Activated CD4-positive, alpha-beta T cell treated with anti-CD3 and anti-CD28 coated beads, Interleukin-2, amount 10 ng/mL, durations not matched to agents 7 days and 5 days (primary cell): ENCODE data around the gene PLEKHJ1. TPM values are rescaled to one million over a fixed set of nuclear protein-coding genes. Genes with fewer than 3 reads are reported as not detected.
A peak's percentile ranks its signal among the peaks of the same experiment; 100 is the strongest.

Experiments used
- CTCF ChIA-PET: fragments of 350-600 bp; sonication (Branson Sonifier 250); formaldehyde crosslinking; loops from one replicate; lab custom pipeline; 2021; ENCODE audit warnings: antibody characterized with exemption; lab: Charles Lee
- POLR2A ChIA-PET: fragments of 350-600 bp; sonication (Branson Sonifier 250); formaldehyde crosslinking; loops from one replicate; lab custom pipeline; 2021; ENCODE audit warnings: antibody characterized with exemption; lab: Charles Lee
- DNase-seq: peaks from one replicate; pipeline ENCODE4 v3.0.0-alpha.2; 2020
- H3K27ac Mint-ChIP-seq: one replicate; pipeline ENCODE4 v1.8.0; 2021; ENCODE audit warnings: mild to moderate bottlenecking, moderate library complexity, mixed read lengths
- H3K27me3 Mint-ChIP-seq: one replicate; pipeline ENCODE4 v1.8.0; 2021; ENCODE audit warnings: mixed read lengths
- H3K36me3 Mint-ChIP-seq: one replicate; pipeline ENCODE4 v1.8.0; 2021; ENCODE audit warnings: low read depth, mixed read lengths
- H3K4me1 Mint-ChIP-seq: one replicate; pipeline ENCODE4 v1.8.0; 2021; ENCODE audit warnings: mixed read lengths
- H3K4me3 Mint-ChIP-seq: one replicate; pipeline ENCODE4 v1.8.0; 2021; ENCODE audit warnings: mild to moderate bottlenecking, moderate library complexity, mixed read lengths
- H3K9me3 Mint-ChIP-seq: one replicate; pipeline ENCODE4 v1.8.0; 2021; ENCODE audit warnings: mixed read lengths
- total RNA-seq, 2 experiments: library from RNA; stranded (reverse); gene quantifications; one replicate each; pipeline ENCODE4 v1.2.3, GENCODE V29; 2021

Gene PLEKHJ1
- total RNA-seq, 2 experiments from 2014 or later, result 56.2 to 71.9 TPM

GRCh38 chr19:2235381-2236063 is 607 bp downstream of the PLEKHJ1 start:
- DNase-seq, result peak; percentile 24
- H3K27ac Mint-ChIP-seq, result peak overlapping the region; percentile 99
- H3K27me3 Mint-ChIP-seq, result no peaks in the 10 kb centered on the region
- H3K4me1 Mint-ChIP-seq, result peaks cover 46% of the 10 kb centered on the region
- CTCF ChIA-PET, result interaction anchor here (0.6 to 1.3 kb wide), 20 partner anchors 9 to 401 kb away, joined by 3 to 5 read pairs (median 3); partner anchors contain the start of gene AMH
- H3K4me3 Mint-ChIP-seq, result peak overlapping the region; percentile 97
- peaks cover 51% of the 10 kb centered on the region for H3K36me3 Mint-ChIP-seq
- H3K9me3 Mint-ChIP-seq, result no peaks in the 10 kb centered on the region
- POLR2A ChIA-PET, result interaction anchor here (0.6 kb wide), 2 partner anchors 225 to 273 kb away, joined by 3 to 4 read pairs; no protein-coding TSS in a partner anchor

- DNase-seq, result no peak
- H3K36me3 Mint-ChIP-seq, result peaks cover 48% of the 10 kb centered on the region
- H3K9me3 Mint-ChIP-seq, result no peaks in the 10 kb centered on the region
- H3K4me1 Mint-ChIP-seq, result peaks cover 42% of the 10 kb centered on the region
- peak overlapping the region; percentile 97 for H3K4me3 Mint-ChIP-seq
- CTCF ChIA-PET, result interaction anchor here (0.6 to 1.1 kb wide), 3 partner anchors 39 to 338 kb away, joined by 3 to 4 read pairs (median 3); no protein-coding TSS in a partner anchor
- peak overlapping the region; percentile 88 for H3K27ac Mint-ChIP-seq
- POLR2A ChIA-PET, result no interaction called here
- H3K27me3 Mint-ChIP-seq, result no peaks in the 10 kb centered on the region
These were observed 1.1 kb downstream of the PLEKHJ1 start for GRCh38 chr19:2234996-2235380.

DNA sequence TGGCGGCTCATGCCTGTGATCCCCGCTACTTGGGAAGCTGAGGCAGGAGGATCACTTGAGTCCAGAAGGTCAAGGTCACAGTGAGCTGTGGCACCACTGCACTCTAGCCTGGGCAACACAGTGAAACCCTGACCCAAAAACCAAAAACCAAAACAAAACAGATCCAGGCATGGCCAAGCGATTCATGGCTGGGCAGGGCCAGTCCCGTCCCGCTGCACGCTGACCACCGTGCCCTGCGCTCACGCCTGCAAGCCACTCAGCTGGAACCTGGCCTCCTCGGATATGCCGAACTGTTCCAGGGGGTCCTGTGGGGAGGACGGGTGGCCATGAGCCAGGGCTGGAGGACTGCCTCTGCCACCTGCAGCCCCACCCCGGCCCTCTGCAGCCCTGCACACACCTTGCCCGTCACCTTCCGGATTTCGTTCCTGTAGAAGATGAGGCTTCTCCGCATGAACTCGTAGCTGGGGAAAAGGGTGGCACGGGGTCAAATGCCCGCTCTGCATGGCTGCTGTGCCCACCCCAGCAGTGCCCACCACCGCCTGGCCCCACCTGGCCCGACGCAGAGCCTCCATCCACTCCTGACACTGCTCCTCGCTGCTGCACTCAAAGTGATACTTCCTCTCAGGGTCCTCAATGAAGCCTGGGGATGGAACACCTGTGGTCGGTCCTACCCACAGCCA is 2.4 kb downstream of the PLEKHJ1 start:
- POLR2A ChIA-PET, result no interaction called here
- H3K27me3 Mint-ChIP-seq, result no peaks in the 10 kb centered on the region
- H3K4me3 Mint-ChIP-seq, result peak overlapping the region; percentile 97
- peaks cover 49% of the 10 kb centered on the region for H3K36me3 Mint-ChIP-seq
- CTCF ChIA-PET, result no interaction called here
- DNase-seq, result no peak
- peaks cover 33% of the 10 kb centered on the region for H3K4me1 Mint-ChIP-seq
- no peaks in the 10 kb centered on the region for H3K9me3 Mint-ChIP-seq
- H3K27ac Mint-ChIP-seq, result peak overlapping the region; percentile 88

DNA sequence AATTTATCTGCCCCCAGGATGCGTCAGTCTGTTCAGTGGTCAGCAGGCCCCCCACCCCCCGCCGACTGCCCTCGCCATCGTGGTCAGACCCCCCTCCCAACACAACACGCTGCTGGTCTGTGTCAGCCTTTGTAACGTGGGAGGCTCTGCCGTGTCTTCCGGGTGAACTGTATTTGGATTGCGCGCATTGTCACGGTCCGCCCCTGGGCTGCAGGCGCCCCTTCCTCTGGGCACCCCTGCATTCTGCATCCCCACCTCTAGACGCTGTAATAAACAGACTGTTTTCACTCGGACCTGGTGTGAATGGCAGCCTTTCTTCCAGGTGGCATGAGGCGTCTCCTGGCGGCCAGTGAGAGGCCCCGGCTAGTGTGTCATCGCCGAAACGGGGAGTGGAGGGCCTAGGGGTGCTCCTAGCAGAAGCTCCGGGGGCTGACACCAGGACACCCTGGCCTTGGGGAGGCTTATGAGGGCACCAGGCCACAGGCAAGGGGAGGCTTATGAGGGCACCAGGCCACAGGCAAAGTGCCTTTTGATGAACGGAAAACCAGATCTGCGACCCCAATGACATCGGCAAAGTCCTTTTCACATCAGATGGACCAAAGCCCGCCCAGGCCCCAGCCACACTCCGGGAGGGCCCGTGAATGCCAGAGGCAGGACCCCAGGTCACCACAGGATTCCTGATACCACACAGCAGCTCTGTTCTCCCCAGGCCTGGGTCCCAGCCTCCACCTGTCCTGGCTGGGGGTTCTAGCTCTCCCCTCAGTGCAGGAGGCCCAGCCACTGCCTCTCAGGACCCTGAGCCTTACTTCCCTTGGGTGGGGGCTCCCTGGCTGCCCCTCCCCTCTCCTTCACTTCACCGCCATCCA is 3.6 kb downstream of the PLEKHJ1 start:
- CTCF ChIA-PET, result interaction anchor here (0.8 kb wide), 1 partner anchor 28 kb away, joined by 3 read pairs; no protein-coding TSS in a partner anchor
- H3K4me3 Mint-ChIP-seq, result no peak overlapping the region
- DNase-seq, result no peak
- H3K36me3 Mint-ChIP-seq, result peaks cover 38% of the 10 kb centered on the region
- H3K27me3 Mint-ChIP-seq, result no peaks in the 10 kb centered on the region
- H3K9me3 Mint-ChIP-seq, result no peaks in the 10 kb centered on the region
- H3K27ac Mint-ChIP-seq, result peak overlapping the region; percentile 74
- POLR2A ChIA-PET, result no interaction called here
- H3K4me1 Mint-ChIP-seq, result peaks cover 20% of the 10 kb centered on the region

GRCh38 chr19:2231621-2232221 is 4.4 kb downstream of the PLEKHJ1 start:
- no peaks in the 10 kb centered on the region for H3K27me3 Mint-ChIP-seq
- CTCF ChIA-PET, result no interaction called here
- H3K4me1 Mint-ChIP-seq, result peaks cover 18% of the 10 kb centered on the region
- DNase-seq, result no peak
- POLR2A ChIA-PET, result no interaction called here
- no peak overlapping the region for H3K27ac Mint-ChIP-seq
- H3K9me3 Mint-ChIP-seq, result no peaks in the 10 kb centered on the region
- peaks cover 34% of the 10 kb centered on the region for H3K36me3 Mint-ChIP-seq
- no peak overlapping the region for H3K4me3 Mint-ChIP-seq

DNA sequence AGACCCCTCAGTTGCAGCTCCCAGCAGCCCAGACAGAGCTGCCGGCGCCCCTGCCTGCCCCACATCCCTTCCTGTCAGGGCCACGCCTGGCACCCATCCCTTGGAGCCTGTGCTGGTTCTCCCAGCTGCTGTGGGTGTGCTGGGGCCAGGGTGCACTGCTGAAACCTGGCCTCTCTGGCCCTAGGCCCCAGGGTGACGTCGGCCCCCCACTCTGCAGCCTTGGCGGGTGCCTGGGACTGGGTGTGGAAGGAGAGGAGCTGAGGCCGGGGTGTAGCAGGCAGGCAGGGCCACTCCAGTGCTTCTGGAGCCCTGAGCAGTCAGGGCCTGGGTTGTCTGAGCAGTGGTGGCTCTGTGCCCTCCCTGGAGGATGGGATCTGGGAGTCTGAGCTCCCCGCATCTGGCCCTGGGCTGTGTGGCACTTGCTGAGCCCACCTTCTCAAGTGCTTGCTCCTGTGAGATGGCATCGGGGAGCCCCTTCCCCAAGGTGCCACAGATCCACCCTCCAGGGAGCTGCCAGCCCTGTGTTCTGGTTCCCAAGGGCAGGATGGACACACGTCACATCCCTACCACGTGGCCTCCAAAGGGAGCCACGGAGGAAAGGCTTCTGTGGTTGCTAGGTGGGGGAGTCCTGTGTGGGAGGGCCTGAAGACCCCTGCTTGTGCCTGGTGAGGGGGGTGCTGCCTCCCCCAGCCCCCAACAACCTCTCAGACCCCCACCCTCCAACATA is 5.2 kb downstream of the PLEKHJ1 start:
- Mint-ChIP-seq H3K9me3 (no peaks in the 10 kb centered on the region), H3K36me3 (peaks cover 31% of the 10 kb centered on the region), H3K4me3 (no peak overlapping the region), H3K27ac (no peak overlapping the region), H3K4me1 (peaks cover 15% of the 10 kb centered on the region), H3K27me3 (no peaks in the 10 kb centered on the region)
- ChIA-PET CTCF (interaction anchor here (0.7 to 1.1 kb wide), 2 partner anchors 40 to 43 kb away, joined by 3 read pairs; no protein-coding TSS in a partner anchor), POLR2A (no interaction called here)
- DNase-seq, result no peak

DNA sequence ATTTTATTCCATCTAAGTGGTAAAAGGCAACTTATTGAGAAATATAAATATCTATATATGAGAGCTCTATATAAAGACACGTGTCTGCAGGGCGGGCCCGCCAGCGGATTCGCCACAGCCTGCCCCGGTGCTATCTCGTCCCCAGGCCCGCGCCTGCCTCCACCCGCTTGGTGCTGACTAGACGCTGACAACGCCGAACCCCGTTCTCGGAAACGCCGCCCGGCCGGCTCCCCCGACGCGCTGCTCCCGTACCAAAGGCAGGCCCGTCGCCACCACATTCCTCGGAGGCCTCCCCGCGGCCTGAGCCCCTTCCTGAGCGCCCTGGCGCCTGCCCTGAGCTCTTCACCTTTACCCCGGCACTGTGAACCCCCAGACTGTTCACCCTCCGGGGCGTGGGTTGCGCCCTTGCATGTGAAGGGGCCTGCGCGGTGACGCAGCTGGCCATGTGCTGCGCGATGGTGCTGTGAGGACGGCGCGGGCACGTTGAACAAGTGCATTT is 6.0 kb downstream of the PLEKHJ1 start:
- ChIA-PET CTCF (interaction anchor here (0.7 to 1.1 kb wide), 2 partner anchors 41 to 43 kb away, joined by 3 read pairs; no protein-coding TSS in a partner anchor), POLR2A (interaction anchor here (0.6 kb wide), 2 partner anchors 72 to 304 kb away, joined by 3 to 14 read pairs; no protein-coding TSS in a partner anchor)
- no peak overlapping the region for H3K4me3 Mint-ChIP-seq
- H3K36me3 Mint-ChIP-seq, result peaks cover 32% of the 10 kb centered on the region
- peaks cover 13% of the 10 kb centered on the region for H3K4me1 Mint-ChIP-seq
- no peaks in the 10 kb centered on the region for H3K9me3 Mint-ChIP-seq
- H3K27me3 Mint-ChIP-seq, result no peaks in the 10 kb centered on the region
- DNase-seq, result no peak
- H3K27ac Mint-ChIP-seq, result no peak overlapping the region

DNA sequence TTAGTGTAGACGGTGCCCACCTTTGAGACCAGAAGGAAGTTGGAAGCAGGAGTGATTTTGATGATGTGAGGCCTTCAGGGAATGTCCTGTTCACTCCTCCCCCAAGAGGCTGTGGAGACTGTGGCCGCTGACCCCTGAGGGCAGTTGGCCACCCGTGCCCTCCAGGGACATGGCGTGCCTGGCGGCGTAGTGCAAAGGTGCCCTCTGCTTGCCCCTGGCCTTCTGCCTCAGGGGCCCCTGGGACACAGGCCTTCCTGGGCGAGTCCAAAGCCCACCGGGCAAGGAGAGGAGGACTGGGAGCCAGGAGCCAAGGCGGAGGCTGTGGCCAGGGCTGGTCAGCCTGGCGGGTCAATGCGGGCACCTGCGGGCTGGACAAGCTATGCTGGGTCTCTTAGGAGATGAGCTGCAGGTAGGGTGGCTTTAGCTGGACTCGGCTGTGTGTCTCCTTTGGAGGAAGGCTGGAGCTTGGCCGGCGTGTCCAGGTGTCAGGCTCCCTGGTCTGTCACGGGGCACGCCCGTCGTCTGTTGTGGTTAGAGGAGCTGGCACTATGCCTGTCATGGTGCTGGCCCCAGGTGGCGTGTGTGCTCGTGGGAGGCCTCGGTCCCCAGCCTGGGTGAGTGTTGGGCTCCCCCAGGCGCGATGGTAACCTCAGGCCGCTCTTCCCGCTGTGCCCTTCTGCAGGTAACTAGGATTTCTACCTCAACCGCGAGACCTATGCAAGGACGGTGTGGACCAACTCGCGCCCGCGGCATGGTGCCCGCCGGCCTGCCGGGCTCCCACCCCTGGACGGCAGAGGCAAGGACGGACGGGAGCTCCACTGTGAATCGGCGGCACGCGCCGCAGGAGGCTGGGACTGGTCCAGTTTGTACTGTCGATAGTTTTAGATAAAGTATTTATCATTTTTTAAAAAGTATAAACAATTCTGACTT is 6.8 kb downstream of the PLEKHJ1 start:
- DNase-seq, result no peak
- no peaks in the 10 kb centered on the region for H3K9me3 Mint-ChIP-seq
- peaks cover 9% of the 10 kb centered on the region for H3K4me1 Mint-ChIP-seq
- no peak overlapping the region for H3K27ac Mint-ChIP-seq
- peaks cover 30% of the 10 kb centered on the region for H3K36me3 Mint-ChIP-seq
- ChIA-PET POLR2A (interaction anchor here (0.6 kb wide), 2 partner anchors 71 to 303 kb away, joined by 3 to 14 read pairs; no protein-coding TSS in a partner anchor), CTCF (interaction anchor here (0.5 kb wide), 1 partner anchor 76 kb away, joined by 5 read pairs; no protein-coding TSS in a partner anchor)
- no peak overlapping the region for H3K4me3 Mint-ChIP-seq
- no peaks in the 10 kb centered on the region for H3K27me3 Mint-ChIP-seq

DNA sequence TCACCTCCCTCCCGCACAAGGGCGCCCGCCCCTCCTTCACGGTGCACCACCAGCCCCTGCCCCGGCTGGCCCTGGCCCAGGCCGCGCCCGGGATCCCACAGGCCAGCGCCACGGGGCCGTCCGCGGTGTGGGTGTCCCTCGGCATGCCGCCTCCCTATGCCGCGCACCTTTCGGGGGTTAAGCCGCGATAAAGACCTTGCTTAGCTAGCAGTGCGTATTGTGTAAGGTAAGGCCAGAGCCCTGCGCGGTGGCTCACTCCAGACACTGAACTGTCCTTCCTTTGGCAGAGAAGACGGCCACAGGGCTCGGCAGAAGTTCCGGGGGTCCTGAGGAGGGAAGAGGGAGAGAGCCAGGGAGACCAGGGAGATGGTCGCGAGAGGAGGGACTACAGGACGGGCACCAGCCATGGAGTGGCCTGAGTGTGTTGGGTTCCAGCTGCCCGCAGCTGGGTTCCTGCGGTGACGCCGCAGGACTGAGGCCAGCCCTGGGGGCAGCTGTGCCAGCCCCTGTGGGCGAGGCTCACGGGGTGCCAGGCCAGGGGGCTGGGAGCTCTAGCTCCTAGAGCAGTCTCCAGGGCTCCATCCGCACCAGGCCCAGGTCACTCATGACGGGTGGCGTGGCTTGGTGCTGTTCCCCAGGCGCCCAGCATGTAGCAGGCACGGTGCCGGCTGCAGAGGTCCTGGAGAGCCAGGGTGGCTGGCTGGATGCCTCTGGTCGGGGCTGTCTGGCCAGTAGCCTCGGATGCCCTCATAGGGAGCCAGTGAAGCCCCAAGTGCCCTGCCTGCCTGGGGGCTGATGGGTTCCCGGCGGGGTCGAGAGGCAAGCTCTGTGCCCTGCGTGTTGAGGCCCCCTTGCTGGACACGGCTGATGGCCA is 7.7 kb downstream of the PLEKHJ1 start:
- ChIA-PET CTCF (interaction anchor here (0.5 to 1.2 kb wide), 2 partner anchors 12 to 75 kb away, joined by 3 to 5 read pairs; no protein-coding TSS in a partner anchor), POLR2A (no interaction called here)
- peaks cover 10% of the 10 kb centered on the region for H3K4me1 Mint-ChIP-seq
- no peak overlapping the region for H3K27ac Mint-ChIP-seq
- H3K27me3 Mint-ChIP-seq, result no peaks in the 10 kb centered on the region
- DNase-seq, result no peak
- H3K4me3 Mint-ChIP-seq, result no peak overlapping the region
- no peaks in the 10 kb centered on the region for H3K9me3 Mint-ChIP-seq
- H3K36me3 Mint-ChIP-seq, result peaks cover 30% of the 10 kb centered on the region
